Fibroblast of lung (primary cell): ENCODE results near the gene LRP5. TPM values are rescaled to one million over a fixed set of nuclear protein-coding genes. Genes with fewer than 3 reads are reported as not detected.
"Not testable (repeated sequence)": the region's sequence is repeated elsewhere in the genome, so short reads cannot be mapped to it uniquely, and the experiment has no call there.

ENCODE experiments used
- DNase-seq, 2 donors: peaks; one replicate each; pipeline versions ENCODE4 v3.0.0 to v3.0.0-alpha.2; 2010; ENCODE audit warnings: low read depth in 2 of 2
- H2AFZ ChIP-seq: 2 replicates; pipeline ENCODE4 v1.5.1; 2012; ENCODE audit warnings: low read length, control low read depth, inconsistent platforms
- H3K27ac ChIP-seq: 2 replicates; pipeline ENCODE4 v1.5.1; 2011; ENCODE audit warnings: low read length, control low read depth; ENCODE audit not compliant: insufficient read depth
- H3K27me3 ChIP-seq: 2 replicates; pipeline ENCODE4 v1.5.1; 2011; ENCODE audit warnings: mild to moderate bottlenecking, low read length; ENCODE audit not compliant: control insufficient read depth, insufficient read depth
- H3K36me3 ChIP-seq: 2 replicates; pipeline ENCODE4 v1.5.1; 2011; ENCODE audit warnings: low read length; ENCODE audit not compliant: control insufficient read depth, insufficient read depth
- H3K4me1 ChIP-seq: 2 replicates; pipeline ENCODE4 v1.5.1; 2011; ENCODE audit warnings: low read length; ENCODE audit not compliant: control insufficient read depth, insufficient read depth; ENCODE audit errors: extremely low read depth
- H3K4me2 ChIP-seq: 2 replicates; pipeline ENCODE4 v1.5.1; 2011; ENCODE audit warnings: low read length, control low read depth; ENCODE audit not compliant: insufficient read depth; ENCODE audit errors: extremely low read depth
- H3K4me3 ChIP-seq, 4 experiments: fragments of 200-600 bp in 1 of 4; sonication (generic) in 1 of 4; replicated peaks in 1 of 4; 2 replicates each; pipeline ENCODE4 v1.5.1; 2011 to 2016; ENCODE audit warnings: low read length in 4 of 4, low read depth in 3 of 4, mild to moderate bottlenecking in 3 of 4, control low read depth in 2 of 4, inconsistent platforms in 1 of 4, mixed read lengths in 1 of 4; ENCODE audit not compliant: insufficient read depth in 1 of 4; ENCODE audit errors: control extremely low read depth in 1 of 4
- H3K79me2 ChIP-seq: 2 replicates; pipeline ENCODE4 v1.5.1; 2012; ENCODE audit warnings: mild to moderate bottlenecking, low read length, inconsistent platforms; ENCODE audit not compliant: control insufficient read depth, insufficient read depth
- H3K9ac ChIP-seq: 2 replicates; pipeline ENCODE4 v1.5.1; 2011; ENCODE audit warnings: mild to moderate bottlenecking, low read length, control low read depth; ENCODE audit not compliant: insufficient read depth
- H3K9me3 ChIP-seq: 2 replicates; pipeline ENCODE4 v1.5.1; 2012; ENCODE audit warnings: low read depth, low read length; ENCODE audit not compliant: control insufficient read depth, insufficient read depth
- H4K20me1 ChIP-seq: 2 replicates; pipeline ENCODE4 v1.5.1; 2011; ENCODE audit warnings: low read length; ENCODE audit not compliant: control insufficient read depth, insufficient read depth; ENCODE audit errors: extremely low read depth
- EZH2 ChIP-seq: IDR thresholded peaks from 2 replicates; pipeline ENCODE4 v1.5.1; 2012; ENCODE audit warnings: low read length, control low read depth, mild to moderate bottlenecking; ENCODE audit errors: missing control alignments
- polyA plus RNA-seq, 2 donors: library from polyadenylated mRNA; depleted of rRNA in 1 of 2; stranded (reverse) in 1 of 2; unstranded in 1 of 2; fragments of >200 nt; gene quantifications; 2 replicates each; pipeline ENCODE4 v1.2.1, GENCODE V29; 2011 to 2012; ENCODE audit warnings: missing spikeins in 1 of 2
- total RNA-seq: library from RNA; depleted of rRNA; stranded (reverse); fragments of >200 nt; gene quantifications from 2 replicates; pipeline ENCODE4 v1.2.1, GENCODE V29; 2014
- TF ChIP-seq, protein P1 (sequence below), 2 donors: IDR thresholded peaks in 1 of 2; conservative IDR thresholded peaks in 1 of 2; 1 replicate in 1 of 2; 2 replicates in 1 of 2; pipeline ENCODE4 v1.5.1; 2011 to 2012; ENCODE audit warnings: low read length in 2 of 2, control low read depth in 1 of 2, inconsistent platforms in 1 of 2, low read depth in 1 of 2, mild to moderate bottlenecking in 1 of 2

The LRP5 gene
- total and polyA plus RNA-seq, 2 donors (not counting 1 experiment from before 2014, with no cell fraction given) = 3.8 to 22.0 TPM

GRCh38 chr11:68431984-68432645 is 119.7 kb downstream of the LRP5 start:
- no peak overlapping the region for H3K27ac ChIP-seq

DNA sequence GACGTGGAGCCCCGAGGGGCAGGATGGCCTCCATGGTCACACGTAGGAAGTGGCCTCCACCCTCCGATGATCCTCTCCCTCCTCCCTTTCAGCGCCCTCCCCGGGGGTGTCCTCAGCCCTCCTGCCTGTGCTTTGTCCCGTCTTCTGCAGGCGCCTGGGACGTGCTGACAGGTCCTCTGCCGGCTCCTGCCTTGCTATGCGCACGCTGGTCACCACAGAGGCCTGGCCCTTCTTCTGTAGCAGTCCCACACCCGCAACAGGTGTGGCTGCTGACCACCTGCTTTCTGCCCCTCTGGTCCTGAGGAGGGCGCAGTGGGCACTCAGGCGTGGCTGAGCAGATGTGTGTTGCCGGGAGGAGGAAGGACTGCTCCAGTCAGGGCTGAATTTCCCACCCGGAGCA is 120.5 kb downstream of the LRP5 start:
- Histone ChIP-seq H3K36me3 (no peaks in the 10 kb centered on the region), H3K9ac (no peak overlapping the region), H4K20me1 (no peaks in the 10 kb centered on the region), H3K27me3 (no peaks in the 10 kb centered on the region), H2AFZ (no peak overlapping the region), H3K9me3 (peaks cover 4% of the 10 kb centered on the region), H3K4me2 (no peak overlapping the region), H3K27ac (no peak overlapping the region), H3K79me2 (no peaks in the 10 kb centered on the region), H3K4me3 (no peak overlapping the region), H3K4me1 (peaks cover 5% of the 10 kb centered on the region)
- DNase-seq = no peak
- no peak for TF ChIP-seq EZH2
- TF ChIP-seq, protein P1, sequence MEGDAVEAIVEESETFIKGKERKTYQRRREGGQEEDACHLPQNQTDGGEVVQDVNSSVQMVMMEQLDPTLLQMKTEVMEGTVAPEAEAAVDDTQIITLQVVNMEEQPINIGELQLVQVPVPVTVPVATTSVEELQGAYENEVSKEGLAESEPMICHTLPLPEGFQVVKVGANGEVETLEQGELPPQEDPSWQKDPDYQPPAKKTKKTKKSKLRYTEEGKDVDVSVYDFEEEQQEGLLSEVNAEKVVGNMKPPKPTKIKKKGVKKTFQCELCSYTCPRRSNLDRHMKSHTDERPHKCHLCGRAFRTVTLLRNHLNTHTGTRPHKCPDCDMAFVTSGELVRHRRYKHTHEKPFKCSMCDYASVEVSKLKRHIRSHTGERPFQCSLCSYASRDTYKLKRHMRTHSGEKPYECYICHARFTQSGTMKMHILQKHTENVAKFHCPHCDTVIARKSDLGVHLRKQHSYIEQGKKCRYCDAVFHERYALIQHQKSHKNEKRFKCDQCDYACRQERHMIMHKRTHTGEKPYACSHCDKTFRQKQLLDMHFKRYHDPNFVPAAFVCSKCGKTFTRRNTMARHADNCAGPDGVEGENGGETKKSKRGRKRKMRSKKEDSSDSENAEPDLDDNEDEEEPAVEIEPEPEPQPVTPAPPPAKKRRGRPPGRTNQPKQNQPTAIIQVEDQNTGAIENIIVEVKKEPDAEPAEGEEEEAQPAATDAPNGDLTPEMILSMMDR (conservative IDR thresholded peaks at IDR 0.05 in 1 of 2, IDR thresholded peaks at IDR 0.05 in 1 of 2; ENCODE audit: low read depth in 1 of 2, low read length in 2 of 2) = no peak

More at GRCh38 chr11:68431984-68432645, 119.7 kb downstream of the LRP5 start:
- TF ChIP-seq, protein P1 (conservative IDR thresholded peaks at IDR 0.05 in 1 of 2, IDR thresholded peaks at IDR 0.05 in 1 of 2; ENCODE audit: low read depth in 1 of 2, low read length in 2 of 2) = no peak
- TF ChIP-seq EZH2 = no peak
- no peak overlapping the region for H3K4me2 ChIP-seq
- H2AFZ ChIP-seq = no peak overlapping the region
- H3K4me3 ChIP-seq = no peak overlapping the region
- no peaks in the 10 kb centered on the region for H3K79me2 ChIP-seq
- no peak for DNase-seq
- H3K9me3 ChIP-seq = peaks cover 4% of the 10 kb centered on the region
- no peaks in the 10 kb centered on the region for H3K27me3 ChIP-seq
- no peaks in the 10 kb centered on the region for H3K36me3 ChIP-seq
- no peaks in the 10 kb centered on the region for H4K20me1 ChIP-seq
- H3K4me1 ChIP-seq = peaks cover 2% of the 10 kb centered on the region
- no peak overlapping the region for H3K9ac ChIP-seq

DNA sequence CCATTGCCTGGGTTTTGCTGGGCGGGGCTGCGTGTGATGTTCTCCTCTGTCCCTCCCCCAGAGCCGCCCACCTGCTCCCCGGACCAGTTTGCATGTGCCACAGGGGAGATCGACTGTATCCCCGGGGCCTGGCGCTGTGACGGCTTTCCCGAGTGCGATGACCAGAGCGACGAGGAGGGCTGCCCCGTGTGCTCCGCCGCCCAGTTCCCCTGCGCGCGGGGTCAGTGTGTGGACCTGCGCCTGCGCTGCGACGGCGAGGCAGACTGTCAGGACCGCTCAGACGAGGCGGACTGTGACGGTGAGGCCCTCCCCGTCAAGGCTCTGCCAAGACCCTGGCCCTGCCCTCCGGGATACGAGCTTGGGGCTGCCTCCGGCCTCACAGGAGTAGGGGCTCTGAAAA is 121.2 kb downstream of the LRP5 start:
- H3K36me3 ChIP-seq = no peaks in the 10 kb centered on the region
- DNase-seq = no peak

DNA sequence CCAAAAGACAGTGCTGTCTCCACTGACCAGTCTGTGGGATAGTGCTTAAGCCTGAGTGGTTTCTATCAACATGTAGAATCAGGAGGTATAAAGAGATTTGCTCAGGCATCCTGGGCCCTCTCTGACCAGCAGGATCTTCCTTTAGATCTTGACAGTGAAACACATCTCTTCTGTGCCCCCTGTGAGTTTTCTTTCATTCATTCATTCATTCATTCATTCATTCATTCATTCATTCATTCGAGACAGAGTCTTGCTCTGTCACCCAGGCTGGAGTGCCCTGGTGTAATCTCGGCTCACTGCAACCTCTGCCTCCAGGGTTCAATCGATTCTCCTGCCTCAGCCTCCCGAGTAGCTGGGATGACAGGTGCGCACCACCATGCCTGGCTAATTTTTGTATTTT is 121.8 kb downstream of the LRP5 start:
- not testable (repeated sequence) for H3K27me3 ChIP-seq, H3K36me3 ChIP-seq

More for the DNA sequence above, 121.2 kb downstream of the LRP5 start:
- Histone ChIP-seq H3K9ac (no peak overlapping the region), H3K4me2 (no peak overlapping the region), H3K4me1 (peaks cover 5% of the 10 kb centered on the region), H3K9me3 (peaks cover 4% of the 10 kb centered on the region), H3K27ac (no peak overlapping the region), H4K20me1 (no peaks in the 10 kb centered on the region), H2AFZ (no peak overlapping the region), H3K27me3 (no peaks in the 10 kb centered on the region), H3K4me3 (no peak overlapping the region), H3K79me2 (no peaks in the 10 kb centered on the region)
- no peak for TF ChIP-seq EZH2
- TF ChIP-seq, protein P1 (conservative IDR thresholded peaks at IDR 0.05 in 1 of 2, IDR thresholded peaks at IDR 0.05 in 1 of 2; ENCODE audit: low read depth in 1 of 2, low read length in 2 of 2) = no peak

More for the DNA sequence above, 121.8 kb downstream of the LRP5 start:
- H3K9me3 ChIP-seq, H3K27ac ChIP-seq, H3K4me1 ChIP-seq, H2AFZ ChIP-seq, H3K4me2 ChIP-seq, H3K79me2 ChIP-seq, H4K20me1 ChIP-seq, H3K4me3 ChIP-seq, DNase-seq, H3K9ac ChIP-seq: not testable (repeated sequence)
